Glutamatergic neuron (in vitro differentiated cells): ENCODE measurements around the gene TCEA2. TPM values are rescaled to one million over a fixed set of nuclear protein-coding genes. Genes with fewer than 3 reads are reported as not detected.
A peak's percentile ranks its signal among the peaks of the same experiment; 100 is the strongest.

Experiments used
- DNase-seq: peaks from one replicate; pipeline ENCODE4 v3.0.0; 2022
- H3K27ac Mint-ChIP-seq: one replicate; pipeline ENCODE4 v1.8.0; 2020; ENCODE audit warnings: mild to moderate bottlenecking, mixed read lengths, inconsistent platforms; ENCODE audit not compliant: unreplicated experiment
- H3K27me3 Mint-ChIP-seq: one replicate; pipeline ENCODE4 v1.8.0; 2020; ENCODE audit warnings: mild to moderate bottlenecking, moderate library complexity, mixed read lengths, inconsistent platforms; ENCODE audit not compliant: unreplicated experiment
- H3K36me3 Mint-ChIP-seq: one replicate; pipeline ENCODE4 v1.8.0; 2020; ENCODE audit warnings: mild to moderate bottlenecking, mixed read lengths, inconsistent platforms; ENCODE audit not compliant: unreplicated experiment
- H3K4me1 Mint-ChIP-seq: one replicate; pipeline ENCODE4 v1.8.0; 2020; ENCODE audit warnings: mild to moderate bottlenecking, low read depth, mixed read lengths, inconsistent platforms; ENCODE audit not compliant: unreplicated experiment
- H3K4me3 Mint-ChIP-seq: one replicate; pipeline ENCODE4 v1.8.0; 2020; ENCODE audit warnings: mild to moderate bottlenecking, mixed read lengths, inconsistent platforms; ENCODE audit not compliant: unreplicated experiment
- H3K9me3 Mint-ChIP-seq: one replicate; pipeline ENCODE4 v1.8.0; 2020; ENCODE audit warnings: mild to moderate bottlenecking, moderate library complexity, mixed read lengths, inconsistent platforms; ENCODE audit not compliant: unreplicated experiment
- total RNA-seq: library from RNA; stranded (reverse); fragmentation: NEBNext Ultra II Directional; extraction: Animal tissue kit (Norgen Biotek cat#: 25700); gene quantifications from one replicate; pipeline ENCODE4 v1.2.1, GENCODE V29; 2021; ENCODE audit not compliant: unreplicated experiment
- TF ChIP-seq, protein P1 (sequence below): fragments of 200-600 bp; sonication (generic); IDR thresholded peaks from one replicate; pipeline ENCODE4 v1.5.0; 2021; ENCODE audit not compliant: partially characterized antibody, unreplicated experiment

The TCEA2 gene
- total RNA-seq, 1 donor from 2014 or later: 102 TPM

GRCh38 chr20:64082126-64082731 lies 19.2 kb downstream of the TCEA2 start:
- peaks cover 14% of the 10 kb centered on the region for H3K9me3 Mint-ChIP-seq
- H3K27me3 Mint-ChIP-seq: peaks cover 23% of the 10 kb centered on the region
- peaks cover 8% of the 10 kb centered on the region for H3K36me3 Mint-ChIP-seq
- H3K4me3 Mint-ChIP-seq: peak overlapping the region; percentile 59
- no peak overlapping the region for H3K27ac Mint-ChIP-seq
- TF ChIP-seq, protein P1, sequence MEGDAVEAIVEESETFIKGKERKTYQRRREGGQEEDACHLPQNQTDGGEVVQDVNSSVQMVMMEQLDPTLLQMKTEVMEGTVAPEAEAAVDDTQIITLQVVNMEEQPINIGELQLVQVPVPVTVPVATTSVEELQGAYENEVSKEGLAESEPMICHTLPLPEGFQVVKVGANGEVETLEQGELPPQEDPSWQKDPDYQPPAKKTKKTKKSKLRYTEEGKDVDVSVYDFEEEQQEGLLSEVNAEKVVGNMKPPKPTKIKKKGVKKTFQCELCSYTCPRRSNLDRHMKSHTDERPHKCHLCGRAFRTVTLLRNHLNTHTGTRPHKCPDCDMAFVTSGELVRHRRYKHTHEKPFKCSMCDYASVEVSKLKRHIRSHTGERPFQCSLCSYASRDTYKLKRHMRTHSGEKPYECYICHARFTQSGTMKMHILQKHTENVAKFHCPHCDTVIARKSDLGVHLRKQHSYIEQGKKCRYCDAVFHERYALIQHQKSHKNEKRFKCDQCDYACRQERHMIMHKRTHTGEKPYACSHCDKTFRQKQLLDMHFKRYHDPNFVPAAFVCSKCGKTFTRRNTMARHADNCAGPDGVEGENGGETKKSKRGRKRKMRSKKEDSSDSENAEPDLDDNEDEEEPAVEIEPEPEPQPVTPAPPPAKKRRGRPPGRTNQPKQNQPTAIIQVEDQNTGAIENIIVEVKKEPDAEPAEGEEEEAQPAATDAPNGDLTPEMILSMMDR: no peak
- peaks cover 9% of the 10 kb centered on the region for H3K4me1 Mint-ChIP-seq
- DNase-seq: no peak

- Mint-ChIP-seq H3K27ac (no peak overlapping the region), H3K27me3 (peaks cover 25% of the 10 kb centered on the region), H3K36me3 (peaks cover 8% of the 10 kb centered on the region), H3K4me3 (peak overlapping the region; percentile 57), H3K4me1 (peaks cover 9% of the 10 kb centered on the region), H3K9me3 (peaks cover 14% of the 10 kb centered on the region)
- TF ChIP-seq, protein P1: no peak
- DNase-seq: no peak
Observed at GRCh38 chr20:64082820-64083377, 19.9 kb downstream of the TCEA2 start.

DNA sequence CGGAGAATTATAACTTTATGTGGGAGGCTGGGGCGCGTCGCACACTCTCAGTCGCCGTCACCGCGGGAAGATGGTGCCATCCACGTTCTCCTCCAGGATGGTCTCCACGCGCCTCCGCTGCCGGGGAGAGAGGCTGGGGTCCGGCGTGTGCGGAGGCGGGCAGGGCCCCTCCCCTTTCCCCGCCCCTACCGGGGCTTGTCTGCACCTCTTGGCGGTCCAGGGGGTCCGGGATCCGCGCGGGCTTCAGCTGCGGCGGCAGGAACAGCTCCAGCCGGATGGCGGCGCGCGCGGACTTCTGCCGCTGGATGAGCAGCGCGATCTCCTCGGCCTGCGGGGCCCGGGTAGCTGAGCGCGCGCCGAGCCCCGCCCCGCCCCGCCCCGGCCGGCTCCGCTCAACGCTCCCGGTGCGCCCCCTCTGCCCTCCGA lies 20.4 kb downstream of the TCEA2 start:
- no peak overlapping the region for H3K27ac Mint-ChIP-seq

DNA sequence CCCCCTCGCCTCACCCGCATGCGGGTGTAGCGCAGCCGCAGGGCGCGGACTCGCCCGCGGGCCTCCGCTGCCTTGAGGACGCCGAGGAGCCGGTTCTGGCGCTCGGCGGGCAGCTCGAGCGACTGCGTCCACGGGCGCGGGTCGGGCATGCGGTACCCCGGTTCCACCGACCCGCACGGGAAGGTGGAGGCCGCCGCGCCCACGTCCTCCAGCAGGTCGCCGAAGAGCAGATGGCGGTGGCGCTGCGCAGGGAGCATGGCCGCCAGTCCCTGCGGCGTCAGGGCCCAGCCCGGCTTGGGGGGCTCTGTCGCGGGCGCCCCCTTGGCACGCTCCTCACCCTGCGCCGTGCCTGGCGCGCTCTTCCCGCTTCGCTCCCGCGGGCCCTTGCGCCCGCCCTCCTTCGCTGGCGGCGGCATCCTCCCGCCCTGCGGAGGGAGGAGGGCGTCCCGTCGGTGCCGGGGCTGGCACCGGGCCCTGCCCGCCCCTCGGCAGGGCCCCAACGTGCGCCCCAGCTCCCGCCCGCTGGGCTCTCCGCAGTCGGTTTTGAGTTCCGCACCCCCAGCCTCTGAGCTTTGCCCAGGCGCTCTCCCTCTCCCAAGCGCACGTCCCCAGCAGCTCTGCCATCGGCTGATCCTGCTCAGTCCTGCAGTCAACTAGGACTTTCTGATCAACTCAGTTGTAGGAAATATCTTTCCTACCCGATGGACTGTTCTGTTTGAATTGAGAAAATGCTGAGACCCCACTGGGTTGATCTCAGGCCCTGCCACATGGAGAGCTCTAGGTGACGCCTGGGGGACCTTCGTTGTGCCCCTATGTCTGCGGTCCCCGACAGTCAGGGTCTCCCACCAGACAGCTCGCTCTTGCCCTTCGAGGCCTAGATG lies 21.0 kb downstream of the TCEA2 start, which contains the start of gene LKAAEAR1:
TSS of gene LKAAEAR1 (minus strand) at position 595 of the 881 bp plus-strand sequence. CDS start at position 416, 179 bp downstream.
- Mint-ChIP-seq H3K36me3 (peaks cover 16% of the 10 kb centered on the region), H3K27ac (peak within 1 kb of the TSS; percentile 75), H3K4me3 (peak within 1 kb of the TSS; percentile 93), H3K4me1 (peaks cover 9% of the 10 kb centered on the region), H3K27me3 (peaks cover 34% of the 10 kb centered on the region), H3K9me3 (peaks cover 25% of the 10 kb centered on the region)
- DNase-seq: no peak
- TF ChIP-seq, protein P1: peak; percentile 20

More for the DNA sequence above, 20.4 kb downstream of the TCEA2 start:
- TF ChIP-seq, protein P1: peak; percentile 60
- peaks cover 19% of the 10 kb centered on the region for H3K9me3 Mint-ChIP-seq
- H3K4me3 Mint-ChIP-seq: peak overlapping the region; percentile 57
- peaks cover 9% of the 10 kb centered on the region for H3K4me1 Mint-ChIP-seq
- peaks cover 11% of the 10 kb centered on the region for H3K36me3 Mint-ChIP-seq
- DNase-seq: peak; percentile 90
- peaks cover 29% of the 10 kb centered on the region for H3K27me3 Mint-ChIP-seq
